Activated CD4-positive, alpha-beta T cell treated with anti-CD3 and anti-CD28 coated beads for 36 hours (primary cell): ENCODE results near the gene HGS. TPM values are rescaled to one million over a fixed set of nuclear protein-coding genes. Genes with fewer than 3 reads are reported as not detected.
A peak's percentile ranks its signal among the peaks of the same experiment; 100 is the strongest.

Source experiments
- ATAC-seq: fragments of 200-7000 bp; cut with Tn5 transposase; one replicate; pipeline ENCODE4 v1.10.0; 2021; ENCODE audit warnings: mild to moderate bottlenecking, moderate library complexity
- CTCF ChIA-PET: fragments of 350-600 bp; sonication (Branson Sonifier 250); formaldehyde crosslinking; loops from one replicate; lab custom pipeline; 2021; ENCODE audit warnings: antibody characterized with exemption; lab: Charles Lee
- POLR2A ChIA-PET: fragments of 350-600 bp; sonication (Branson Sonifier 250); formaldehyde crosslinking; loops from one replicate; lab custom pipeline; 2021; ENCODE audit warnings: antibody characterized with exemption, inconsistent platforms; lab: Charles Lee
- DNase-seq: peaks from one replicate; pipeline ENCODE4 v3.0.0-alpha.2; 2020
- H3K27ac Mint-ChIP-seq: one replicate; pipeline ENCODE4 v1.8.0; 2021; ENCODE audit warnings: mixed read lengths
- H3K27me3 Mint-ChIP-seq: one replicate; pipeline ENCODE4 v1.8.0; 2021; ENCODE audit warnings: mixed read lengths
- H3K36me3 Mint-ChIP-seq: one replicate; pipeline ENCODE4 v1.8.0; 2021; ENCODE audit warnings: low read depth, mixed read lengths
- H3K4me1 Mint-ChIP-seq: one replicate; pipeline ENCODE4 v1.8.0; 2021; ENCODE audit warnings: mixed read lengths
- H3K4me3 Mint-ChIP-seq: one replicate; pipeline ENCODE4 v1.8.0; 2021; ENCODE audit warnings: mild to moderate bottlenecking, moderate library complexity, mixed read lengths
- H3K9me3 Mint-ChIP-seq: one replicate; pipeline ENCODE4 v1.8.0; 2021; ENCODE audit warnings: low read depth, mixed read lengths
- intact Hi-C, 2 experiments: fragments of 100-400 bp; cut with DNase I in 1 of 2; cut with micrococcal nuclease in 1 of 2; formaldehyde crosslinking; loops; one replicate each; pipeline versions ENCODE4 v1.14.2 to v1.15.1; 2022 to 2024; cut with DNase I, micrococcal nuclease
- total RNA-seq, 2 experiments: library from RNA; stranded (reverse); gene quantifications; one replicate each; pipeline ENCODE4 v1.2.3, GENCODE V29; 2021

The HGS gene
- 100 to 1,000 TPM; 100 to 102 TPM for total RNA-seq

GRCh38 chr17:81683584-81684441 is at the start of gene HGS, which contains the start of gene ARL16:
HGS (plus strand) TSS chr17:81684011; CDS start chr17:81684067, 56 bp downstream.
ARL16 (minus strand) TSS chr17:81683797; CDS start chr17:81683753, 44 bp downstream.
- ATAC-seq = peak; percentile 98
- H3K36me3 Mint-ChIP-seq = peaks cover 47% of the 10 kb centered on the region

GRCh38 chr17:81635431-81635830 is 48.4 kb upstream of the HGS start:
- H3K4me1 Mint-ChIP-seq = peaks cover 23% of the 10 kb centered on the region
- no peak for ATAC-seq
- POLR2A ChIA-PET = interaction anchor here (1.4 to 1.5 kb wide), 2 partner anchors 48 to 83 kb away, joined by 3 to 4 read pairs; partner anchors contain the start of genes ARL16, FAAP100 and HGS

More at GRCh38 chr17:81683584-81684441, at the start of gene HGS, which contains the start of gene ARL16:
- Mint-ChIP-seq H3K9me3 (no peaks in the 10 kb centered on the region), H3K4me1 (peaks cover 31% of the 10 kb centered on the region), H3K4me3 (peak within 1 kb of the TSS; percentile 87), H3K27ac (peak within 1 kb of the TSS; percentile 83), H3K27me3 (no peaks in the 10 kb centered on the region)
- ChIA-PET POLR2A (interaction anchor here (0.6 to 4.0 kb wide), 5 partner anchors 8 to 48 kb away, joined by 3 to 24 read pairs (median 3); partner anchors contain the start of genes CCDC137, MRPL12 and OXLD1), CTCF (interaction anchor here (1.0 to 1.5 kb wide), 4 partner anchors 10 to 25 kb away, joined by 3 to 5 read pairs (median 4); partner anchors contain the start of gene MRPL12)
- intact Hi-C loops = loop anchor here (1.0 to 5.0 kb wide), 12 partner anchors 15 to 445 kb away; partner anchors contain the start of genes MRPL12 (in 2 of the 2), ACTG1 (in 1 of the 2), ASPSCR1 (in 1 of the 2) and CCDC137 (in 1 of the 2)
- peak; percentile 98 for DNase-seq

GRCh38 chr17:81635973-81636504 is 47.8 kb upstream of the HGS start:
- Mint-ChIP-seq H3K27me3 (no peaks in the 10 kb centered on the region), H3K36me3 (peaks cover 13% of the 10 kb centered on the region), H3K27ac (peak overlapping the region; percentile 84), H3K4me3 (peak overlapping the region; percentile 96), H3K4me1 (peaks cover 23% of the 10 kb centered on the region), H3K9me3 (no peaks in the 10 kb centered on the region)
- CTCF ChIA-PET = interaction anchor here (0.6 kb wide), 2 partner anchors 92 to 533 kb away, joined by 3 read pairs; no protein-coding TSS in a partner anchor
- POLR2A ChIA-PET = interaction anchor here (1.4 to 1.5 kb wide), 2 partner anchors 48 to 84 kb away, joined by 3 to 4 read pairs; partner anchors contain the start of genes ARL16, FAAP100 and HGS
- intact Hi-C loops = loop anchor here (1.0 to 2.0 kb wide), 6 partner anchors 29 to 341 kb away; partner anchors contain the start of genes ACTG1 (in 1 of the 2), ARL16 (in 1 of the 2), MRPL12 (in 1 of the 2) and SLC25A10 (in 1 of the 2)
- ATAC-seq (peak; percentile 26), DNase-seq (no peak)

More at GRCh38 chr17:81635431-81635830, 48.4 kb upstream of the HGS start:
- CTCF ChIA-PET = interaction anchor here (1.0 kb wide), 1 partner anchor 20 kb away, joined by 4 read pairs; no protein-coding TSS in a partner anchor
- H3K36me3 Mint-ChIP-seq = peaks cover 15% of the 10 kb centered on the region
- H3K9me3 Mint-ChIP-seq = no peaks in the 10 kb centered on the region
- intact Hi-C loops = no loop called here
- H3K27me3 Mint-ChIP-seq = no peaks in the 10 kb centered on the region
- H3K4me3 Mint-ChIP-seq = peak overlapping the region; percentile 96
- peak overlapping the region; percentile 84 for H3K27ac Mint-ChIP-seq
- DNase-seq = no peak

GRCh38 chr17:81636505-81637288 is 47.1 kb upstream of the HGS start, which contains the start of the genes NPLOC4 and TSPAN10:
NPLOC4 (minus strand) TSS chr17:81637112; CDS start chr17:81636930, 182 bp downstream.
TSPAN10 (plus strand) TSS chr17:81637196; CDS start chr17:81642413, 5,217 bp downstream.
- ATAC-seq (peak; percentile 89), DNase-seq (peak; percentile 91)
- peak within 1 kb of the TSS; percentile 96 for H3K4me3 Mint-ChIP-seq
- peak within 1 kb of the TSS; percentile 84 for H3K27ac Mint-ChIP-seq
- CTCF ChIA-PET = interaction anchor here (0.6 kb wide), 2 partner anchors 91 to 533 kb away, joined by 3 read pairs; no protein-coding TSS in a partner anchor
- H3K27me3 Mint-ChIP-seq = no peaks in the 10 kb centered on the region
- POLR2A ChIA-PET = interaction anchor here (0.9 to 1.5 kb wide), 3 partner anchors 10 to 84 kb away, joined by 3 to 4 read pairs (median 3); partner anchors contain the start of genes ARL16, FAAP100 and HGS
- peaks cover 23% of the 10 kb centered on the region for H3K4me1 Mint-ChIP-seq
- no peaks in the 10 kb centered on the region for H3K9me3 Mint-ChIP-seq
- intact Hi-C loops = loop anchor here (1.0 to 2.0 kb wide), 14 partner anchors 28 to 413 kb away; partner anchors contain the start of genes ACTG1 (in 1 of the 2), ALYREF (in 1 of the 2), ANAPC11 (in 1 of the 2) and ARL16 (in 1 of the 2)
- H3K36me3 Mint-ChIP-seq = peaks cover 11% of the 10 kb centered on the region

- Mint-ChIP-seq H3K4me1 (peaks cover 18% of the 10 kb centered on the region), H3K9me3 (no peaks in the 10 kb centered on the region), H3K4me3 (no peak overlapping the region), H3K27me3 (no peaks in the 10 kb centered on the region), H3K36me3 (peaks cover 7% of the 10 kb centered on the region), H3K27ac (no peak overlapping the region)
- ChIA-PET POLR2A (no interaction called here), CTCF (interaction anchor here (0.7 kb wide), 2 partner anchors 68 to 263 kb away, joined by 3 read pairs; no protein-coding TSS in a partner anchor)
- no peak for DNase-seq
- ATAC-seq = no peak
- intact Hi-C loops = no loop called here
These were observed 45.1 kb upstream of the HGS start for GRCh38 chr17:81638683-81639082.

- H3K27me3 Mint-ChIP-seq = no peaks in the 10 kb centered on the region
- peaks cover 14% of the 10 kb centered on the region for H3K4me1 Mint-ChIP-seq
- H3K9me3 Mint-ChIP-seq = no peaks in the 10 kb centered on the region
- CTCF ChIA-PET = no interaction called here
- H3K4me3 Mint-ChIP-seq = no peak overlapping the region
- DNase-seq = no peak
- ATAC-seq = no peak
- intact Hi-C loops = no loop called here
- H3K36me3 Mint-ChIP-seq = peaks cover 7% of the 10 kb centered on the region
- POLR2A ChIA-PET = no interaction called here
- H3K27ac Mint-ChIP-seq = no peak overlapping the region
These were observed 43.8 kb upstream of the HGS start for GRCh38 chr17:81640011-81640410.

- CTCF ChIA-PET = interaction anchor here (0.8 kb wide), 1 partner anchor 16 kb away, joined by 5 read pairs; no protein-coding TSS in a partner anchor
- ATAC-seq = no peak
- Mint-ChIP-seq H3K4me3 (no peak overlapping the region), H3K36me3 (no peaks in the 10 kb centered on the region), H3K9me3 (no peaks in the 10 kb centered on the region), H3K4me1 (peaks cover 3% of the 10 kb centered on the region), H3K27ac (no peak overlapping the region), H3K27me3 (no peaks in the 10 kb centered on the region)
- POLR2A ChIA-PET = no interaction called here
- DNase-seq = no peak
- intact Hi-C loops = no loop called here
These were observed 41.9 kb upstream of the HGS start for GRCh38 chr17:81641825-81642489.

GRCh38 chr17:81644496-81644895 is 39.3 kb upstream of the HGS start:
- H3K4me1 Mint-ChIP-seq = no peaks in the 10 kb centered on the region

GRCh38 chr17:81644976-81645952 is 38.5 kb upstream of the HGS start:
- Mint-ChIP-seq H3K36me3 (no peaks in the 10 kb centered on the region), H3K27me3 (peaks cover 10% of the 10 kb centered on the region), H3K27ac (no peak overlapping the region), H3K9me3 (no peaks in the 10 kb centered on the region), H3K4me3 (no peak overlapping the region), H3K4me1 (no peaks in the 10 kb centered on the region)
- intact Hi-C loops = no loop called here
- no peak for ATAC-seq
- POLR2A ChIA-PET = no interaction called here
- CTCF ChIA-PET = no interaction called here
- DNase-seq = no peak

More at GRCh38 chr17:81644496-81644895, 39.3 kb upstream of the HGS start:
- ChIA-PET POLR2A (no interaction called here), CTCF (no interaction called here)
- no peaks in the 10 kb centered on the region for H3K9me3 Mint-ChIP-seq
- H3K4me3 Mint-ChIP-seq = no peak overlapping the region
- H3K27ac Mint-ChIP-seq = no peak overlapping the region
- ATAC-seq (no peak), DNase-seq (no peak)
- intact Hi-C loops = no loop called here
- no peaks in the 10 kb centered on the region for H3K36me3 Mint-ChIP-seq
- peaks cover 10% of the 10 kb centered on the region for H3K27me3 Mint-ChIP-seq
